A549 (cell line): Measurements from ENCODE around the gene VEZT.

ENCODE experiments used
- BHLHE40 ChIP-seq: IDR thresholded peaks from 2 replicates; pipeline ENCODE4 v1.6.1; 2012; ENCODE audit warnings: low read depth, low read length, inconsistent platforms
- NFE2L2 ChIP-seq: fragments of 150-350 bp; conservative IDR thresholded peaks from 2 replicates; pipeline ENCODE4 v1.6.1; 2014; ENCODE audit warnings: low read length
- TF ChIP-seq, protein P1 (sequence below): IDR thresholded peaks from 2 replicates; pipeline ENCODE4 v1.6.1; 2012

DNA sequence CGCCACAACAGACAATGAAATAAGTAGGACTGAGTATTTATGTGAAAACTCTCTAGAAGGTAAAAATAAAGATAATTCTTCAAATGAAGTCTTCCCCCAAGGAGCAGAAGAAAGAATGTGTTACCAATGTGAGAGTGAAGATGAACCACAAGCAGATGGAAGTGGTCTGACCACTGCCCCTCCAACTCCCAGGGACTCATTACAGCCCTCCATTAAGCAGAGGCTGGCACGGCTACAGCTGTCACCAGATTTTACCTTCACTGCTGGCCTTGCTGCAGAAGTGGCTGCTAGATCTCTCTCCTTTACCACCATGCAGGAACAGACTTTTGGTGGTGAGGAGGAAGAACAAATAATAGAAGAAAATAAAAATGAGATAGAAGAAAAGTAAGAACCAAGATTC lies 82.7 kb downstream of the VEZT start:
- TF ChIP-seq, protein P1, sequence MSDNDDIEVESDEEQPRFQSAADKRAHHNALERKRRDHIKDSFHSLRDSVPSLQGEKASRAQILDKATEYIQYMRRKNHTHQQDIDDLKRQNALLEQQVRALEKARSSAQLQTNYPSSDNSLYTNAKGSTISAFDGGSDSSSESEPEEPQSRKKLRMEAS: no peak
- TF ChIP-seq NFE2L2 (no peak), BHLHE40 (no peak)
